Endodermal cell (in vitro differentiated cells): ENCODE results near the gene EPM2A. TPM values are rescaled to one million over a fixed set of nuclear protein-coding genes. Genes with fewer than 3 reads are reported as not detected.

Experiments
- DNase-seq: peaks from one replicate; pipeline ENCODE4 v3.0.0-alpha.2; 2017
- H3K27ac ChIP-seq: 2 replicates; pipeline ENCODE4 v1.5.1; 2013; ENCODE audit warnings: mild to moderate bottlenecking, low read depth, low read length, moderate library complexity
- H3K27me3 ChIP-seq: 2 replicates; pipeline ENCODE4 v1.6.1; 2013; ENCODE audit warnings: mild to moderate bottlenecking, low read length, moderate library complexity; ENCODE audit not compliant: insufficient read depth, control insufficient read depth, poor library complexity, severe bottlenecking
- H3K36me3 ChIP-seq: 2 replicates; pipeline ENCODE4 v1.7.0; 2013; ENCODE audit warnings: mild to moderate bottlenecking, low read length, moderate library complexity; ENCODE audit not compliant: control insufficient read depth, insufficient read depth
- H3K4me1 ChIP-seq: one replicate; pipeline ENCODE4 v1.7.0; 2013; ENCODE audit warnings: low read length; ENCODE audit not compliant: control insufficient read depth, insufficient read depth
- H3K4me3 ChIP-seq: 2 replicates; pipeline ENCODE4 v1.5.1; 2013; ENCODE audit warnings: mild to moderate bottlenecking, low read length, moderate library complexity
- H3K9ac ChIP-seq: 2 replicates; pipeline ENCODE4 v1.6.1; 2013; ENCODE audit warnings: mild to moderate bottlenecking, low read length, moderate library complexity; ENCODE audit not compliant: poor library complexity, severe bottlenecking; ENCODE audit errors: extremely low read depth
- H3K9me3 ChIP-seq: 2 replicates; pipeline ENCODE4 v1.6.1; 2013; ENCODE audit warnings: mild to moderate bottlenecking, low read length, moderate library complexity; ENCODE audit not compliant: control insufficient read depth
- H3K27ac Mint-ChIP-seq: 2 replicates; pipeline ENCODE4 v1.8.0; 2020; ENCODE audit warnings: mixed read lengths
- H3K27me3 Mint-ChIP-seq: 2 replicates; pipeline ENCODE4 v1.8.0; 2021; ENCODE audit warnings: mild to moderate bottlenecking, mixed read lengths; ENCODE audit not compliant: insufficient read depth
- H3K36me3 Mint-ChIP-seq: 2 replicates; pipeline ENCODE4 v1.8.0; 2020; ENCODE audit warnings: low read depth, mixed read lengths
- H3K4me1 Mint-ChIP-seq: 2 replicates; pipeline ENCODE4 v1.8.0; 2020; ENCODE audit warnings: mixed read lengths
- H3K4me3 Mint-ChIP-seq: 2 replicates; pipeline ENCODE4 v1.8.0; 2020; ENCODE audit warnings: mild to moderate bottlenecking, moderate library complexity, mixed read lengths
- H3K9me3 Mint-ChIP-seq: 2 replicates; pipeline ENCODE4 v1.8.0; 2020; ENCODE audit warnings: mild to moderate bottlenecking, mixed read lengths
- WGBS, 2 experiments: methylation state at CpG; one replicate each; pipeline versions ENCODE4 v1.1.5 to v1.1.7; 2013; ENCODE audit warnings: missing lambda C conversion rate in 2 of 2, mixed read lengths in 1 of 2; ENCODE audit not compliant: insufficient coverage in 1 of 2, insufficient read length in 1 of 2; 5-methylcytosine and 5-hydroxymethylcytosine counted together
- total RNA-seq, 2 donors: library from RNA; stranded (reverse); fragmentation: NEBNext Ultra II Directional in 1 of 2; extraction: Animal tissue kit (Norgen Biotek cat#: 25700) in 1 of 2; gene quantifications; 2 replicates in 1 of 2; 3 replicates in 1 of 2; pipeline ENCODE4 v1.2.1, GENCODE V29; 2021
- TF ChIP-seq, protein P1 (sequence below): fragments of 200-600 bp; sonication (generic); conservative IDR thresholded peaks from 2 replicates; pipeline ENCODE4 v1.5.0; 2021; ENCODE audit warnings: antibody characterized with exemption, mild to moderate bottlenecking

EPM2A gene
- total RNA-seq, 2 donors from 2014 or later: 5.1 to 7.2 TPM

DNA sequence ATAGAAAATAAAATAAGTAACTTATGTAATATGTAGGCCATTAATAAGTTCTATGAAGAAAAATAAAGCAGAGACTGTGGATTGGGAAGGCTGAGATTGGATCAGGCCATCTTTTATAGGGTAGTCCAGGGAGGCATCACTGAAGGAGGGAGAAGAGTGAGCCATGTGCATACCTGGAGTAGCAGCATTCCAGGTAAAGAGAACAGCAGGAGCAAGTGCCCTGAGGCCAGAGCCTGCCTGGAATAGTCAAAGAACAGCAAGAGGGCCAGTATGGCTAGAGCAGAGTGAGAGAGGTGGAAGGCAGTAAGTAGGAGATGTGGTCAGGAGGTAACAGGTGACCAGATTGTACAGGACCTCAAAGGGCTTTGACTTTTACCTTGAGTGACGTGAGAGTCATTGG lies 112.1 kb downstream of the EPM2A start:
- Mint-ChIP-seq H3K27ac (no peak overlapping the region), H3K27me3 (no peaks in the 10 kb centered on the region), H3K36me3 (no peaks in the 10 kb centered on the region), H3K4me1 (peaks cover 3% of the 10 kb centered on the region), H3K9me3 (peaks cover 2% of the 10 kb centered on the region), H3K4me3 (no peak overlapping the region)
- Histone ChIP-seq H3K9ac (no peak overlapping the region), H3K27me3 (no peaks in the 10 kb centered on the region), H3K4me3 (no peak overlapping the region), H3K4me1 (no peaks in the 10 kb centered on the region), H3K36me3 (no peaks in the 10 kb centered on the region), H3K27ac (no peak overlapping the region), H3K9me3 (peaks cover 5% of the 10 kb centered on the region)
- no peak for DNase-seq
- WGBS, 2 experiments: 94 to 100% methylated on average over 1 of the region's 1 CpG
- TF ChIP-seq, protein P1, sequence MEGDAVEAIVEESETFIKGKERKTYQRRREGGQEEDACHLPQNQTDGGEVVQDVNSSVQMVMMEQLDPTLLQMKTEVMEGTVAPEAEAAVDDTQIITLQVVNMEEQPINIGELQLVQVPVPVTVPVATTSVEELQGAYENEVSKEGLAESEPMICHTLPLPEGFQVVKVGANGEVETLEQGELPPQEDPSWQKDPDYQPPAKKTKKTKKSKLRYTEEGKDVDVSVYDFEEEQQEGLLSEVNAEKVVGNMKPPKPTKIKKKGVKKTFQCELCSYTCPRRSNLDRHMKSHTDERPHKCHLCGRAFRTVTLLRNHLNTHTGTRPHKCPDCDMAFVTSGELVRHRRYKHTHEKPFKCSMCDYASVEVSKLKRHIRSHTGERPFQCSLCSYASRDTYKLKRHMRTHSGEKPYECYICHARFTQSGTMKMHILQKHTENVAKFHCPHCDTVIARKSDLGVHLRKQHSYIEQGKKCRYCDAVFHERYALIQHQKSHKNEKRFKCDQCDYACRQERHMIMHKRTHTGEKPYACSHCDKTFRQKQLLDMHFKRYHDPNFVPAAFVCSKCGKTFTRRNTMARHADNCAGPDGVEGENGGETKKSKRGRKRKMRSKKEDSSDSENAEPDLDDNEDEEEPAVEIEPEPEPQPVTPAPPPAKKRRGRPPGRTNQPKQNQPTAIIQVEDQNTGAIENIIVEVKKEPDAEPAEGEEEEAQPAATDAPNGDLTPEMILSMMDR: no peak

DNA sequence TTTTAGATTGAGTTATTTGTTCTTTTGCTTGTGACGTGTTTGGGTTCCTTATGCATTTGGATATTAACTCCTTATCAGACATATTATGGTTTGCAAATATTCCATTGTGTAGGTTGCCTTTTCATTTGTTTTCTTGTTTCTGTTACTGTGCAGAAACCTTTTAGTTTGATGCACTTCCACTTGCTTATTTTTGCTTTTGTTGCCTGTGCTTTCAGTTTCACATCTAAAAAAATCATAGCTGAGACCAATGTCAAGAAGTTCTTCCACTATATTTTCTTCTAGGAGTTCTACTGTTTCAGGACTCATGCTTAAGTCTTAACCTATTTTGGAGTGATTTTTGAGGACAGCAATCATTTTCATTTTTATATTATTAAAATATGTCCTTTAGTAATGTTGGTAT lies 113.5 kb downstream of the EPM2A start:
- 100% methylated on average over 1 of the region's 1 CpG; no CpG with 5 or more reads in 1 of the 2 experiments for WGBS, 2 experiments
- Histone ChIP-seq H3K36me3 (no peaks in the 10 kb centered on the region), H3K9ac (no peak overlapping the region), H3K27ac (no peak overlapping the region), H3K9me3 (peaks cover 8% of the 10 kb centered on the region), H3K4me3 (no peak overlapping the region), H3K4me1 (no peaks in the 10 kb centered on the region), H3K27me3 (no peaks in the 10 kb centered on the region)
- Mint-ChIP-seq H3K9me3 (peaks cover 6% of the 10 kb centered on the region), H3K27ac (no peak overlapping the region), H3K4me3 (no peak overlapping the region), H3K4me1 (peaks cover 3% of the 10 kb centered on the region), H3K27me3 (no peaks in the 10 kb centered on the region), H3K36me3 (no peaks in the 10 kb centered on the region)
- DNase-seq: no peak
- TF ChIP-seq, protein P1: no peak

DNA sequence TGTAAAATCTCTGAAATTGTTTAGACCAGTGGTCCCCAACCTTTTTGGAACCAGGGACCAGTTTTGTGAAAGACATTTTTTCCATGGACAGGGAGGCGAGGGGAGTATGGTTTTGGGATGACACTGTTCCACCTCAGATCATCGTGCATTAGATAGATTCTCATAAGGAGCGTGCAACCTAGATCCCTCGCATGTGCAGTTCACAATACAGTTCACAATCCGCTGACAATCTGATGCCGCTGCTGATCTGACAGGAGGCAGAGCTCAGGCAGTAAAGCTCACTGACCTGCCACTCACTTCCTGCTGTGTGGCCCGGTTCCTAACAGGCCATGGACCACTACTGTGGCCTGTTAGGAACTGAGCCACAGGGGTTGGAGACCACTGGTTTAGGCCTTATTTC lies 115.2 kb downstream of the EPM2A start:
- H3K36me3 ChIP-seq: no peaks in the 10 kb centered on the region
- 95 to 96% methylated on average over 7 of the region's 7 CpGs for WGBS, 2 experiments
- peaks cover 7% of the 10 kb centered on the region for H3K9me3 Mint-ChIP-seq
- H3K4me1 ChIP-seq: no peaks in the 10 kb centered on the region
- no peak overlapping the region for H3K9ac ChIP-seq
- no peak overlapping the region for H3K27ac ChIP-seq
- H3K27ac Mint-ChIP-seq: no peak overlapping the region
- no peaks in the 10 kb centered on the region for H3K36me3 Mint-ChIP-seq
- H3K4me3 ChIP-seq: no peak overlapping the region
- peaks cover 8% of the 10 kb centered on the region for H3K9me3 ChIP-seq
- H3K4me1 Mint-ChIP-seq: peaks cover 3% of the 10 kb centered on the region
- H3K4me3 Mint-ChIP-seq: no peak overlapping the region
- TF ChIP-seq, protein P1: no peak
- H3K27me3 ChIP-seq: no peaks in the 10 kb centered on the region
- H3K27me3 Mint-ChIP-seq: no peaks in the 10 kb centered on the region
- DNase-seq: no peak
